HG03280 (cell line): ENCODE data around the gene SLC25A21.
"Not testable (repeated sequence)": the region's sequence is repeated elsewhere in the genome, so short reads cannot be mapped to it uniquely, and the experiment has no call there.

ENCODE experiments used
- ATAC-seq: cut with Tn5 transposase; IDR thresholded peaks from one replicate; pipeline ENCODE4 v1.9.1; 2021; ENCODE audit warnings: mild to moderate bottlenecking, moderate library complexity; ENCODE audit not compliant: unreplicated experiment

The SLC25A21 gene

DNA sequence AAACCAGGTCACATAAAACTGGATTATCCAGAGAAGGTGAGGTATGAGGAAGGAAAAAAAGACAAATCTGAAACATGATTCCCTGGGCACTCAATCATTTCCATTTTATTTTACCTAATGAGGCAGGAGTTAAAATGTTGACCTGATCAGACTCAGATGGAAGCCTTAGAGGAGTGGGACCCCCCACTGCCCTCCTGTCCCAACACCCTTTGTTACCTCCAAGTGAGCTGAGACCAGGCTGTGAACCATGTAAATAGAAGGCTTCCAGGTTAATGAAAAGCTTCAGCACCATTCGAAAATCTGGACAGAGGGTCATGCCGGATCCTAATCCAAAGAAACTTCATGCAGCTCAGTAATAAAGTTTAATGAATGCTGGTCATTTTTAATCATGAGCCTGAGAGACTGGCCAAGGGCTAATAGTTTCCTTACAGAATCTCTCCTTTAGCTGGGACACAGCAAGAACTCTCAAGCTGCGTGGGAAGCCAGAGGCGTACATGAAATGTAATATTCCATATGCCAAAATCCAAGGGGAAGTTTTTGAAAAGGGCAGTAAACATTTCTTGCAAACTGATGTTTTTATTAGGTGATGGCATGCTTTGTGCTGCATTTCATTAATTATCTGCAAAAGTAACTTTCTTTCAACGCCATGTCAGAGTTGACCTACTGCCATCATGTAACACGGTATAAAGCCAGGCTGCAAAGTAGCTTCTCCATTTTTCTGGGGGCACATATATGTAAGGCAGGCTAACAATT, 327.8 kb downstream of the SLC25A21 start:
- no peak for ATAC-seq

DNA sequence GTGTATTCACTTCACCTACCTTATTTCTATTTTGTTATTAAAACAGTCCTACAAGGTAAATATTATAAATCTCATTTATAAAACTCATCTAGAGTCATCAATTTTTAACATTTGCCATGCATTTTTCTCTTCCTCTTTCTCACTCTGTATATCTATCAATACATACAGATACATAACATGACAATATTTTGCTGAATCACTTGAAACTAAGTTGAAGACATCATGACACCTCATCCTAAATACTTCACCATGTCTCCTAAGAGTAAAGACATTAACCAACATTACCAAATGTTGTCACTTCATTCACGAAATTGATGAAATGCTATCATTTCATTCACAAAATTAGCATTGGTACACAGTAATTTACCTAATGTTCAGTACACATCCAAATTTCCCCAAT, 329.0 kb downstream of the SLC25A21 start:
- no peak for ATAC-seq

DNA sequence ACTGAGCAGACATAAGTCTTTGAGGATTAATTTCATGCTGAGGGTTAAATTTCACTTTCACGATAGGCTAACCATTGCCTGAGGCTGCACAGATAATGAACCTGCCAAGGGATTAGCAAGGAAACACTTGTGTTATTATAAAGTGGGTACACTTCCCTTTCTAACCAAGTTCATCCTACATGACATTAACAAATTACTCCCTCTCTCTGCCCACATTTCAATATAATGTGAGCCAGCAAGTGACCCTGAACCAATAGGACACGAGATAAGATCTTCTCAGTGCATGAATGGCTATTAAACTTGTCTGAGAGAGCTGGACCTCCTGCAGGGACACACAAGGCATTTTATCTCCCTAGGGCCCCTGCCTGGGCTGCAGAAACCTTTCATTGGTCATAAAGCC, 337.3 kb downstream of the SLC25A21 start:
- no peak for ATAC-seq

DNA sequence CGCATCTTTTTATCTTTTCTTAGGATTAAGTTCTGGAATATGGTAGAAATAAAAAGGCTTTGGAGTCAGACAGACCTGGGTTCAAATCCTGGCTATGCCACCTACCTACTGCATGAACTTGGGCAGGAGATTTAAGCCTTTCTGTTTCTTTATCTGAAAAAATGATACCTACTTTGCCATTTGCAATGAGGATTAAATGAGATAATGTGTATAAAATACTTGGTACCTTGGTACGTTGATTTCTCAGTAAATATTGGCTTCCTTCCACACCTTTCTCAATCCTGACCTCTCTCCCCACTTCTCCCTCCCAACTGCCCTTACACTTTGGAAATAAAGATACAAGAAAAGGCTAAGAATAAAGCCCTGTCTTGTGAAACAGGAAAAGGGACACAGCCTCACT, 338.1 kb downstream of the SLC25A21 start:
- ATAC-seq = no peak

DNA sequence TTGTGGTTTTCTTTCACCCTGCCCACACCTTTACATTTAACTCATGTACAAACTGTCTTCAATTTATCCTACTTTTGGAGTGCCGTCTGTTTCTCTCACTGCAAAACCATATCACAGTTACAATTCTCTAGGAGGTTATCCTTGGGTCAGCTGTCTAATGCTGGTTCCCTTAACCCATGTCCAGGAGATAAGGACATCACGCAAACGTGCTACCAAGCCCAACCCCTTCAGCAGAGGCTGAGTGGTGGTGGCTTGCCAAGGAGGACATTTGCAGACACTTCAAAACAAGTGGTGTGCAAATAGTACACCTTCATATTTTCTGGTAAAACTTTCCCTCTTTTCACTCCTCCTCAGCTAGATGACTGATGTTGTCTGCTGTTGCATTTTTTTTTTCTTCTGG, 342.9 kb downstream of the SLC25A21 start:
- ATAC-seq = no peak

DNA sequence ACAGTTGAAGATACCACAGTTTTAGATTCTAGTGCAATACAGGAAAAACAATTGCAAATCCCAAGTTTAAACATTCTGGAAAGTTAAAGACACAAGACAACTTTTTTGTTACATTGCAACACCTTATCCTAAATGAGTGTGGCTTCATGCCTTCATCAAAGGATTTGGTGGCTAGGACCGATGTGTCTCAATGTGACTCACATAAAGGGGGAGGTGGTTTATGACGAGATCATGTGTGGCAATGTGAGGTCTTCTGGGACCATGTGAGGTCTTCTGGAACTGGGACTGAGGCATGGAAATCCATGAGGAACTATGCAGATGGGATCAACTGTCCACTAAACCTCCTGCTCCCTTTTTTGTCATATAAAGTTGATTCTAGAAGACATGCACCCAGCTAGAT, 344.5 kb downstream of the SLC25A21 start:
- ATAC-seq = no peak

DNA sequence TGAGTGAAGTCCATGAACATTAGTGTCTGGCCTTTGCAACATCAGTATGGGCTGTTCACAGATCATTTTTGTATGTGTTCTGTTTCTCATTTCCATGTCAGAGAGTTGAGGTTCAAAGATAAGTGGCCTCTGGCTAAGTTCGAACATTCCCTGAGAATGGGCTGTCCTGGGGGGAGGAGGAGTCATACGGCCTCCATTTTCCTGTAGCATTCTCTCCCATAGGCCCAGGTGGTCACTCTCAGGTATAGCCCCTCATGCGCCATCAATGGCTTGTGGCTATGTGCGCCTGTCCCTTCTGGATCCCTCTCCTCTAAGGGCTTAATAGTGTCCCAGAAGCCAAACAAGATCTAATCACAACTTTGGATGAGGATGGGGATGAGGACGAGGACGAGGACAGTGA, 345.8 kb downstream of the SLC25A21 start:
- ATAC-seq = no peak

DNA sequence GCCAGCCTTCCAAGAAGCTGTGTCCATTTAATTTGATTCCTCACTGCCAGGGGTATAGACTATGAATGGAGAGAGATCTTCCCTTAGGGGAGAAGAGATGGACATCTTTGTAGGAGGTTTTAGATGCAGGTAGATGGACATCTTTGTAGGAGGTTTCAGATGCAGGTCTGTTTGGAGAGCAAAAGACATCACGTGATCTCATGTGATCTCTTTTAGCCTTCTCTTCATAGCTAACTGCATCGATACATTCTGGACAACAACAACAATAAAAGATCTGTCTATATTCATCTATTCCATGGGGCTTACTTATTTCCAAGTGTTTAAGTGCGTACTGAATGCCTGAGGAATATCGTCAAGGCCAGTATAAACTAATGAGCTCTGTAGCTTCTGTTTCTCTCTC, 347.6 kb downstream of the SLC25A21 start:
- ATAC-seq = no peak

DNA sequence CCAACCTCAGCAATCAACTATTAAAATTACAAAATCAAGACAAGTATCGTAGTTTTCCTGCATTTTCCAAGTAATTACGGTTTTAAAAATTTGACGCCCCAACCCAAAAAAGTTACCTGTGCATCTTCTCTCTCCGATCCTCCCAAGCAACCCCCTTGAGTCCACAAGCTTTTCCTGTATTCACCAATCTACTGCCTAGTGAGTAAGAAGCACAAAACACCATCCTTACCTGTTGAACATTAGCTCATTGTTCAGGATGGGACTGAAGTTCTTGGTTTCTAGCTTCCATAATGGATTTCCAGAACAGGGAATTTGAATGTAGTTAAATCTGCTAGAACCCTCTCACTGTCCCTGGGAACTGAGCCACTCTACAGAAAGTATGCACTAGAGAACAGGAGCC, 348.8 kb downstream of the SLC25A21 start:
- no peak for ATAC-seq

DNA sequence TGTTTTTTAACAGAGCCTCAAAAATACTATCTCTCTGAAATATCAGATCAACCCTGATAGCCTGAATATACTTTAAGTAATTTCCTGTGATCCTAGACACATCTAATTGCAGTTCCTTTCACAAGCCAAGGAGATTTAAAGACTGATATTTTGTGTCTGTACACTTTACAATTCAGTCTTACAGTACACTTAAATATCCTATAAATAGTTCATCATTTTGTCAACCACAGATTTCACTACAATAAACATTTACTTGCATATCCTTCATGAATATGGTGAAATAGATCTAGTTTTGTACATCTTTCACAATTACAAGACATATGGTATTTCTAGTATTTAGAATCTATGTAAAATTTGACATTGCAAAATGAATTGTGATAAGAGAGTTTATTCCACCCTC, 349.7 kb downstream of the SLC25A21 start:
- ATAC-seq = no peak

DNA sequence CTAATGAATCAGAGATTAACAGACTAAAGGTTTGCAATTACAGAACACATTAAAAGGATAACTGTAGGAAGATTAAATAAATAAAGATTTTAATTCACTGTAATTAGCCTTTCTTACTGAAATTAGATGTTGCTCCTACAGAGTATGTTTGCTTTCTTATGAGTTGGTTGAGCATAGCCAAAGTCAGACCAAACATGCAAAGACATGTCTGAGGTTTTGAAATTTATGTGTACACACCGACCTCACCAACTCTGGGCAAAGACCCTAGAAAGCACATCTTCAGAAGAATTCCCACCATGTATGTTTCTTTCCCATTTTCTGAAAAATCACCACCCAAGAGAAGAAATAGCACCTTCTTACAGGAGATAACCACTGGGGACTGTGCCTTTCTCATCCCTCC, 351.5 kb downstream of the SLC25A21 start:
- ATAC-seq = no peak

DNA sequence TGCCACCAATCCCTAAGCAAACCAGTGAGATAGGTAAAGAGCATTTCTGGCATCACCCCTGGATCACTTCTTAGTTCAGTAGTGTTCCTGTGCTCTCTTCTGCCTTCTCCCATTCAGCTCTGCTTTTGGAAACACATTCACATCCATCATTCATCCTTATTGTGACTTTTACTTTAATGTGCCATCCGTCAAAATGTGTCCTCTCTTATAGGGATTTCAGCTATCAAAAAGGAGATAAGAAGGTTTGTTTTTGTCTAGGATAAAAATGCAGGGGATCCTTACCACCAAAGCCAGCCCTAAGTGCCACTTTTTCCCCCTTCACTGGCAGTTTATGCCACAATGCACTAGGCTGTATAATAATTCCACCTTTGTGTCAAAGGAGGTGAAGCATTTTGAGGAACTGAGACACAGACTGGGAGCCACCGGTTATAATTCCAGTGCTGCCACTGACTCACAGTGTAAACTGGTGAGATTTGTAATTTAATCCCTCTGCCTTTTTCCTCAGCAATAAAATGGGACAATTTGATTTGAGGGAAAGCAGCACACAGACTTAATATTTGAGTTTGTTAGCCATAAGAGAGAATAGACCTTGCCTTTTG, 352.2 kb downstream of the SLC25A21 start:
- ATAC-seq = no peak

DNA sequence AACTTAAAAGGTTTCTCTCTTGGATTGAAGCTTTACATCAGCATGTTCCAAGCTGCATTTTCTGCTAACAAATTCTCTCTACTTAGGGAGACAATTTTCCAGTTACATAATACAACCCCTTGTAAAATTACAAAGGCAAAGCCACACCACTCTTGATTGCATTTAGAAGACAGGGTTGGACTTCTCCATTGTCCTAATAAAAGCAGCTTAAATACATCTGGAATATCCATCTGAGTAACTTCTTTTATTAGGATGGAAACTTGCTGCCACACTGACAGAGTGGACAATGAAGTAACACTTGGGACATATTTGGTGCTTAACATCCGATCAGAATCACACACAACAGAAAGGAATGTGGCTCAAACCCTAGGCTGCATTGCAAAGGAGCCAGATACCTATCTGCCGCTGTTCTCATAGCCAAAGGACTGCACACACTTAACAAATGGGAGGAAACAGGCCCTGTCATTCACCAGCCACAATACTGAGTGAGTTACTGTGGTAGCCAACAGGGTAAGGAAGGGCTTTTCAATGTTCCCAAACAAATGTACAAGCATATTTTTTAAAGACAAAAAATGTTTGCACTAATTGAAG, 353.5 kb downstream of the SLC25A21 start:
- no peak for ATAC-seq

DNA sequence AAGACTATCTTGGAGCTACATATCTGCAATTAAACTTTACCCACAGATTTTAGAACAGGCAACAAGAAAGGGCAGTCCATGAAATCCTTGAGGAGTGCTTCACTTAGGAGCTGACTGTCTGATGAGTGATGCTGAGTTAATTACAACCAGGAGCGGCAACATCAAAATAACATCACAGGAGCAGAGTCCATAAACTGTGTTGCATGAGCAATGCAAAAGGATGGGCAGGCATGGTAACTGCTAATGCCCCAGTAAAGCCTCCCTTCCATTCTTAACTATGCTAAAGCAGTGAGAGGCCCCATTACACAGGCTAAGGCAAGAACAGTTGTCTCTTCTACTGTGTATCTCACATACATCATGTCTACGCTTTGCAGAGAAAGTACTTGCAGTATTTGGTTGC, 354.2 kb downstream of the SLC25A21 start:
- no peak for ATAC-seq

DNA sequence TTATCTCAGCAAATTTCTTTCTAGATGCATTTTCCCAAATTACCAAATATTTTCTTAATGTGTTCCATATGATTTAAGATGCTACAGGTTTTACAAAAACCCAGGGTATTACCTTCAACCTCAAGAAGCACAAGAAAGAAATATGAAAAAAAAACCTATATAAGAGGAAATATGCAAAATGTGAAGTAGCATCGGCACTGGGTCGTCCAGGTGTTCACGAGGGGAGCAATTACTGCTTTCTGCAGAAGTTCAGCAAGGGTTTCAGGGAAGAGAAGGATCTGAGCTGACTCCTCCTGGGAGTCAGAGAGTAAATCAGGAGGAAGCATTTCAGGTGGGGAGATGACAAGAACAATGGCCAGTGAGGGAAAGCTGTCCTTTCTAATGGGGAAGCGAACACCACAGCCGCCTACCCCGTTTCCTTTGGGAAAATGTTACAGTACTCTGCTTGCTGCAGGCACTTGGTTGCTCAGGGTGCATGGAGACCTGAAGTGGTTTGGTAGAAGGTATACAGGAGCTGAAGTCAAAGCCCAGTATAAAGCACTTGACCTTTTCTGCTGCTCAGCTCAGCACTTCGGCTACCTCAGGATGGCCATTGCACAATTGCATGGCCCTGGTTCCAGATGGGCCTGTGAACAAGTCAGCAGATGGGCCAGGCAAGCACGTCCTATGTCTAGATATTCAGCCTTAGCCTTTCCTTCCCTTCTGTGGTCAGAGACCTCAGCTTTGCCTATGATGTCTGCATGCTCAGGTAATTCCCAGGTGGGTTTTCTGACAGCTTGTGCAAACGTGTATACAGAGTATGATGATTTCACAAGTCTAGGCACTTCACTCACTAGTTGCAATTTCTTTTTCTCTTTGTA, 355.1 kb downstream of the SLC25A21 start:
- ATAC-seq = no peak

DNA sequence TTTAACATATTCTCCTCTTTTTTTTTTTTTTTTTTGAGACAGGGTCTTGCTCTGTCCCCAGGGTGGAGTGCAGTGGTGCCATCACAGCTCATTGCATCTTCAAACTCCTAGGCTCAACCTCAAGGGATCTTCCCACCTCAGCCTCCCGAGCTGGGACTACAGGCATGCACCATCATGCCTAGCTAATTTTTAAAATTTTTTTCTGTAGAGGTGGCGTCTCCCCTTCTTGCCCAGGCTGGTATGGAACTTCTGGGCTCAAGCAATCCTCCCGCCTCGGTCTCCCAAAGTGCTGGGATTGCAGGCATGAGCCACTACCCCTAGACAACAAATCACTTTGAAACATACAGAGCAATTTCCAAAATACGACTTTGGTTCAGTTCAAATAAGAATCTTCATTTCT, 355.9 kb downstream of the SLC25A21 start:
- no peak for ATAC-seq

DNA sequence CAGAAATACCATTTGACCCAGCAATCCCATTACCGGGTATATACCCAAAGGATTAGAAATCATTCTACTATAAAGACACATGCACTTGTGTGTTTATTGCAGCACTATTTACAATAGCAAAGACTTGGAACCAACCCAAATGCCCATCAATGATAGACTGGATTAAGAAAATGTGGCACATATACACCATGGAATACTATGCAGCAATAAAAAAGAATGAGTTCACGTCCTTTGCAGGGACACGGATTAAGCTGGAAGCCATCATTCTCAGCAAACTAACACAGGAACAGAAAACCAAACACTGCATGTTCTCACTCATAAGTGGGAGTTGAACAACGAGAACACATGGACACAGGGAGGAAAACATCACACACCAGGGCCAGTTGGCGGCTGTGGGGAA, 357.6 kb downstream of the SLC25A21 start:
- ATAC-seq = not testable (repeated sequence)

DNA sequence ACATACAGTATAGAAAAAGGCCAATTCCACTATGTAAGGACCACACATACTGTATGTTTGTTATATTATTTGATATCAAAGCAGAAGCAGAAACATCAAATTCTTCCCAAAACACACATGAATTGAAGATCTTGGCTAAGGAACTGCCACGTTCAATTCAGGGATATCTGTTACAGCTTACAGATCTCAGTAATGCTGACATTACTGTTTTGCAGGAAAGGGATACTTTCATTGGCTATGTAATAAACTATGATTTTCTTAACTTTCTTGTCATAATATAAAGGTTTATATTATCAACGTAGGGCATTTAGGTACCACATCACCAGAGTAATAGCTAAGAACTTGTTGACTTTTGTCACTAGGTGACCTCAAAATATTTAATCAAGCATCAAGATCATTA, 362.2 kb downstream of the SLC25A21 start:
- no peak for ATAC-seq

DNA sequence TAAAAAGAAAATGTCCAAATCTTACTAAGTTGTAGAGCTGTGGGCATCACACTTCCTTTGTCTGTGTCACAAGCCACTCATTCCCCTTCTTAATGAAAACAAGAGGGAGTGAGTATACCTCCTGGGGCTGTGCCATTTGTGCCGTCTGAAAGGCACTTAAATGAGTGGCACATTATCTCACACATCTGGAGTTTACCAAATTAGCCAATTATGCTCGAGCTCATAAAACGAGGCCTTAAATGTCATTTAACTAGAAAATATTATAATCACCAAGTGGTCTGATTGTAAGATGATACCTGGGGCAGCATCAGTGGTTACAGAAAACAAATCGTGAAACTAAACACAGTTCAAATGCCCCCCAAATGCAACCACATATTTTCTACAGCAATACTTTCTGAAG, 364.7 kb downstream of the SLC25A21 start:
- ATAC-seq = no peak

DNA sequence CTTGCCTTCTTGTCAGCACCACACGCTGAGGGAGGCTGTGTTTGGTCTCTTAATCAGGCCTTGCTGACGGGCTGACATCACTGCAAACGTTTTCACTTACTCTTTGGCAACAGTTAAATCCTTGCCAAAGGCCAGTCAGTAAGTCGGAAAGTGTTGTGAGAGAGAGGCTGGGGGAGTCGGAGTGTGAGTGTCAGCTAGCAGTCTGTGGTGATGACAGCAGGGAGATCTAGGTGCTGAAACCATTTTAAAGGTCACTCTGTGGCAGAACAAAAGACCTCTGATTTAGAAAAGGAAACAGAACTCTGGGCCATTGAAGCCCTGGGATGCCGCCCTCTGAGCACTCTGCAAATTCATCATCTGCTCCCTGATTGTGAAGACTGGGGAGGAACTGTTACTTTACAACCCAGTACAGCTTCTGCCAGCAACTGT, 367.3 kb downstream of the SLC25A21 start:
- no peak for ATAC-seq

DNA sequence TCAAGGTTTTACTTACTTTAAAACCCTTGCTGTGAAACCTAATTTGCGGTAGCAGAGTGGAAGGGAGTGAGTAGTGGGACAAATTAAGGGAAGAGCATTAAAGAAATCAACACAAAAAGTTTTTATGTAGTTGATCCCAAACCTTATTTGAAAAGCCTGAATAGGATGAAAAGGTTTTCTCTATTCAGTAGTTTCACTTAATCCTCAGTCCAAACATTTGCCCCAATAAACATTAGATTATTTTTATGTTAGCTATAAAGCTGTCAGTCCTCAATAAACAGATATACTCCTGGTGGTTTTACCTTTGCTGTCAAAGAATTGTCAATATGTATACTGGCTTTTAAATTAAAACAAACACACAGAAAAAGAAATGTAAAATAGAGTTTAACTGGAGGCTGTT, 374.8 kb downstream of the SLC25A21 start:
- ATAC-seq = no peak

DNA sequence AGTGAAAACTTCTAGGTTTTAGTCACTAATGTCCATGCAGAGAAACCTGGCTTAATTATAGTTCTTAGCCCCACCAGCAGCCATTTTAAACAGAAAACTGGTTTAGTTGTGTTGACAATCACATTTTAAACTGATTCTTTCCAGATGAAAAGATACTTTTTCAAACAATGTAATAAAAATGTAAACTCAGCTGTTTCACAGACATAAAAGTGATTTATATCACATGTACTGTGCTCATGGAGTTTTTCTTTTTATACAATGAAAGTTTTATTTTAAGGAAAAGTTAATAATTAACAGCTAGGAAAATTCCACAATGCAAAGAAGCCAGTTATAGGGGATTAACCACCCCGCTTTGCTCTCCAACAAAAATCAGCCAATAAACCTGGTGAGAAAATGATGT, 381.0 kb downstream of the SLC25A21 start:
- ATAC-seq = no peak
